CD4-positive, alpha-beta T cell (primary cell): ENCODE results near the gene PHLDA2. TPM values are rescaled to one million over a fixed set of nuclear protein-coding genes. Genes with fewer than 3 reads are reported as not detected.

Experiments used
- ATAC-seq: fragments of 200-7000 bp; cut with Tn5 transposase; one replicate; pipeline ENCODE4 v1.10.0; 2022; ENCODE audit warnings: mild to moderate bottlenecking; ENCODE audit not compliant: poor library complexity
- CTCF ChIA-PET: fragments of 350-600 bp; sonication (Branson Sonifier 250); formaldehyde crosslinking; loops from one replicate; lab custom pipeline; 2021; ENCODE audit warnings: antibody characterized with exemption, inconsistent platforms; lab: Charles Lee
- POLR2A ChIA-PET: fragments of 350-600 bp; sonication (Branson Sonifier 250); formaldehyde crosslinking; loops from one replicate; lab custom pipeline; 2021; ENCODE audit warnings: antibody characterized with exemption, inconsistent platforms; lab: Charles Lee
- DNase-seq, 14 experiments: peaks; one replicate each; pipeline ENCODE4 v3.0.0-alpha.2; 2013 to 2020; ENCODE audit warnings: mixed read lengths in 2 of 14
- H3K27ac ChIP-seq, 2 donors: one replicate each; pipeline versions ENCODE4 v1.5.1 to v1.7.0; 2013; ENCODE audit warnings: low read length in 2 of 2, low read depth in 1 of 2, mild to moderate bottlenecking in 1 of 2
- H3K27me3 ChIP-seq, 2 experiments: 1 replicate in 1 of 2; 2 replicates in 1 of 2; pipeline versions ENCODE4 v1.6.1 to v1.7.0; 2013; ENCODE audit warnings: low read length in 2 of 2, control low read depth in 1 of 2, mild to moderate bottlenecking in 1 of 2, moderate library complexity in 1 of 2; ENCODE audit not compliant: insufficient read depth in 2 of 2, control insufficient read depth in 1 of 2
- H3K36me3 ChIP-seq: one replicate; pipeline ENCODE4 v1.6.1; 2013; ENCODE audit warnings: low read length, control low read depth; ENCODE audit not compliant: insufficient read depth
- H3K4me1 ChIP-seq: one replicate; pipeline ENCODE4 v1.6.1; 2013; ENCODE audit warnings: low read length, control low read depth; ENCODE audit not compliant: insufficient read depth
- H3K4me3 ChIP-seq: one replicate; pipeline ENCODE4 v1.5.1; 2013; ENCODE audit warnings: mild to moderate bottlenecking, low read length, moderate library complexity
- H3K9me3 ChIP-seq, 2 experiments: 1 replicate in 1 of 2; 2 replicates in 1 of 2; pipeline versions ENCODE4 v1.6.1 to v1.7.0; 2013; ENCODE audit warnings: low read length in 2 of 2, mild to moderate bottlenecking in 2 of 2, control low read depth in 1 of 2, moderate library complexity in 1 of 2; ENCODE audit not compliant: control insufficient read depth in 1 of 2, insufficient read depth in 1 of 2
- H3K27ac Mint-ChIP-seq: one replicate; pipeline ENCODE4 v1.8.0; 2020; ENCODE audit warnings: mixed read lengths
- H3K27me3 Mint-ChIP-seq: one replicate; pipeline ENCODE4 v1.8.0; 2021; ENCODE audit warnings: mixed read lengths
- H3K36me3 Mint-ChIP-seq: one replicate; pipeline ENCODE4 v1.8.0; 2021; ENCODE audit warnings: low read depth, mixed read lengths
- H3K4me1 Mint-ChIP-seq: one replicate; pipeline ENCODE4 v1.8.0; 2021; ENCODE audit warnings: low read depth, mixed read lengths
- H3K4me3 Mint-ChIP-seq: one replicate; pipeline ENCODE4 v1.8.0; 2020; ENCODE audit warnings: mild to moderate bottlenecking, mixed read lengths
- H3K9me3 Mint-ChIP-seq: one replicate; pipeline ENCODE4 v1.8.0; 2020; ENCODE audit warnings: mixed read lengths
- CTCF ChIP-seq: fragments of 200-600 bp; IDR thresholded peaks from one replicate; pipeline ENCODE4 v1.8.0; 2022; ENCODE audit warnings: antibody characterized with exemption, mild to moderate bottlenecking
- intact Hi-C, 2 experiments: fragments of 100-400 bp; cut with DNase I in 1 of 2; cut with micrococcal nuclease in 1 of 2; formaldehyde crosslinking; loops; one replicate each; pipeline versions ENCODE4 v1.15.1 to v1.9.0; 2023 to 2025; cut with DNase I, micrococcal nuclease
- total RNA-seq, 174 experiments: library from RNA in 2 of 174; stranded (reverse) in 2 of 174; gene quantifications; one replicate each; pipeline ENCODE4 v1.2.3 and lab custom pipeline; 2021 to 2026

The PHLDA2 gene
- total RNA-seq, 2 experiments from 2014 or later = 1.1 to 1.3 TPM

DNA sequence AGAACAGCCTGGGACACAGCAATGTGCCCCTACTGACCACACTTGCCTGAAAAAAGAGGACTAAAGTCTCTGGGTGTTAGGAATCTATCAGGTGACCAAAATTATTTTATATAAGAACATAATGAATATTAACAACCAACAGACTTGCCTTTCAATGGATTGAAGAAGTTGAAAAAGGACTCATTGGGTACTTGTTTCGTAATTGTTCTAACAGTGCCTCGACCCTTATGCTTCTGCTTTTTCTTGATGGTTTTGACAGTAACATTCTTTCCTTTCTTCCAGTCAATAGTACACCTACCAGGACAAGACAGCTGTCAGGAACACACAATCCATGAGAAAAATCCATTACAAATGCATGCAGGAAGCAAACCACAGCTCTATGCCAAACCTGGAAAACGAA is 29.0 kb upstream of the PHLDA2 start:
- Histone ChIP-seq H3K4me1 (no peaks in the 10 kb centered on the region), H3K4me3 (no peak overlapping the region), H3K27me3 (no peaks in the 10 kb centered on the region), H3K27ac (no peak overlapping the region), H3K36me3 (peaks cover 91% of the 10 kb centered on the region), H3K9me3 (no peaks in the 10 kb centered on the region)
- POLR2A ChIA-PET = no interaction called here
- intact Hi-C loops = no loop called here
- CTCF ChIA-PET = interaction anchor here (1.5 kb wide), 1 partner anchor 65 kb away, joined by 3 read pairs; no protein-coding TSS in a partner anchor
- TF ChIP-seq CTCF = no peak
- Mint-ChIP-seq H3K36me3 (peaks cover 100% of the 10 kb centered on the region), H3K27me3 (no peaks in the 10 kb centered on the region), H3K4me1 (peaks cover 14% of the 10 kb centered on the region), H3K9me3 (no peaks in the 10 kb centered on the region), H3K4me3 (no peak overlapping the region), H3K27ac (no peak overlapping the region)
- DNase-seq = no peak
- ATAC-seq = no peak

GRCh38 chr11:2955906-2956476 is 26.8 kb upstream of the PHLDA2 start:
- Histone ChIP-seq H3K27me3 (no peaks in the 10 kb centered on the region), H3K4me1 (peaks cover 9% of the 10 kb centered on the region), H3K36me3 (peaks cover 95% of the 10 kb centered on the region), H3K4me3 (no peak overlapping the region), H3K27ac (no peak overlapping the region), H3K9me3 (no peaks in the 10 kb centered on the region)
- Mint-ChIP-seq H3K36me3 (peaks cover 100% of the 10 kb centered on the region), H3K4me3 (no peak overlapping the region), H3K9me3 (no peaks in the 10 kb centered on the region), H3K27me3 (no peaks in the 10 kb centered on the region), H3K27ac (no peak overlapping the region), H3K4me1 (peaks cover 6% of the 10 kb centered on the region)
- DNase-seq = no peak
- ChIA-PET POLR2A (interaction anchor here (1.0 to 1.8 kb wide), 2 partner anchors 10 to 33 kb away, joined by 3 to 4 read pairs; no protein-coding TSS in a partner anchor), CTCF (interaction anchor here (1.2 kb wide), 1 partner anchor 136 kb away, joined by 4 read pairs; no protein-coding TSS in a partner anchor)
- no peak for ATAC-seq
- no peak for TF ChIP-seq CTCF
- intact Hi-C loops = no loop called here

DNA sequence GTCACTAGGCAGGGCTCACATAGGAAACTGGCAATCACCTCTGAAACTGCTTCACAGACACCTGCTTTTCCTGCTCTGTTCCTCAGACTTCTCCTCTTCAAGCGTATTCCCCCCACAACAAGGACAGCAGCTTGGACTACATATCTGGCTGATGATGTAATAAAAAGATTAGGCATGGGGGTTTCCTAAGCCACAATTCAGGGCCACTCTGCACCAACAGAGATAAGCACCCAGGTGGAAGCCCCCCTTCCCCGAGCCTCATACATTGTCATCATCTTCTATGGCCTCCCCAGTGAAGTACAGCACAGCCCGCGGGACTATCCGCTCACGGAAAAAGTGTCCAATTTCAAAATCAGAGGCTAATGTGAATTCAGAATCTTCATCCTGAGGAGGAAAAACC is 25.0 kb upstream of the PHLDA2 start:
- H3K27me3 ChIP-seq = no peaks in the 10 kb centered on the region
- Mint-ChIP-seq H3K9me3 (no peaks in the 10 kb centered on the region), H3K27ac (no peak overlapping the region), H3K4me3 (no peak overlapping the region), H3K36me3 (peaks cover 100% of the 10 kb centered on the region), H3K27me3 (no peaks in the 10 kb centered on the region), H3K4me1 (peaks cover 15% of the 10 kb centered on the region)
- peaks cover 9% of the 10 kb centered on the region for H3K4me1 ChIP-seq
- H3K36me3 ChIP-seq = peaks cover 95% of the 10 kb centered on the region
- ChIA-PET POLR2A (interaction anchor here (0.8 to 1.3 kb wide), 2 partner anchors 8 to 60 kb away, joined by 3 read pairs; no protein-coding TSS in a partner anchor), CTCF (interaction anchor here (0.6 to 1.5 kb wide), 4 partner anchors 11 to 67 kb away, joined by 3 to 4 read pairs (median 4); no protein-coding TSS in a partner anchor)
- intact Hi-C loops = no loop called here
- no peak overlapping the region for H3K4me3 ChIP-seq
- no peaks in the 10 kb centered on the region for H3K9me3 ChIP-seq
- H3K27ac ChIP-seq = no peak overlapping the region
- ATAC-seq (no peak), DNase-seq (no peak)
- no peak for TF ChIP-seq CTCF
